ENCODE measurements around the gene TSPEAR. TPM values are rescaled to one million over a fixed set of nuclear protein-coding genes. Genes with fewer than 3 reads are reported as not detected.

The TSPEAR gene
- total and polyA plus RNA-seq, 9 of the 15 experiments (the other 6 are each of a cell fraction or from before 2014, with no cell fraction given), result not detected

DNA sequence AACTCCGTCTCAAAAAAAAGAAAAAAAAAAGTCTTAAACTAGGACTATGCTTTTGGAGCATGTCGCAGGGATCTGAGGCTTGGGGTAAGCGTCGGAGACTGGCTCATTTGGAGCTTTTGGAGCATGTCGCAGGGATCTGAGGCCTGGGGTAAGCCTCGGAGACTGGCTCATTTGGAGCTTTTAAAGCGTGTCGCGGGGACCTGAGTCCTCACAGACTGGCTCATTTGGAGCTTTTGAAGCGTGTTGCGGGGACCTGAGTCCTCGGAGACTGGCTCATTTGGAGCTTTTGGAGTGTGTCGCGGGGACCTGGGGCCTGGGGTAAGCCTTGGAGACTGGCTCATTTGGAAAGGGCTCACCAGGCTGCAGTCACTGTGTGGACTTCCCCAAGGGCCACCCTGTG, 13.6 kb upstream of the TSPEAR start:
- Histone ChIP-seq H3K27me3 (ENCODE audit: control insufficient read depth in 2 of 2, insufficient read depth in 2 of 2, low read length in 2 of 2) (peaks cover 57 to 68% of the 10 kb centered on the region in 2 experiments; a peak in 4 of 5 replicates), H3K9me3 (replicated peaks; ENCODE audit: control insufficient read depth, insufficient read depth, low read depth, low read length) (no peaks in the 10 kb centered on the region), H3K4me3 (no peak overlapping the region), H3K4me1 (replicated peaks in 1 of 2; ENCODE audit: control insufficient read depth in 2 of 2, insufficient read depth in 2 of 2, low read length in 2 of 2) (peaks cover 0 to 15% of the 10 kb centered on the region in 2 experiments; a peak in 2 of 5 replicates), H3K79me2 (ENCODE audit: control insufficient read depth, insufficient read depth, low read length) (no peaks in the 10 kb centered on the region), H3K27ac (ENCODE audit: extremely low read depth, low read depth, low read length) (no peak overlapping the region), H3K36me3 (ENCODE audit: control insufficient read depth, insufficient read depth, low read length) (no peaks in the 10 kb centered on the region), H3K9me1 (ENCODE audit: control insufficient read depth, insufficient read depth, low read length) (no peaks in the 10 kb centered on the region), H3K9ac (ENCODE audit: insufficient read depth in 1 of 2, low read depth in 2 of 2, low read length in 2 of 2) (no peak overlapping the region), H2AFZ (ENCODE audit: low read depth, low read length) (no peak overlapping the region), H3K4me2 (ENCODE audit: insufficient read depth, low read length) (no peak overlapping the region), H4K20me1 (replicated peaks; ENCODE audit: control insufficient read depth, insufficient read depth, low read length) (peaks cover 8% of the 10 kb centered on the region; the same call in 1 of the 2 replicates)
- in situ Hi-C loops (cut with MboI), result no loop called here
- ATAC-seq (no peak), FAIRE-seq (no peak), DNase-seq (ENCODE audit: extremely low read depth in 1 of 4, low spot score in 3 of 4) (no peak)
- ChIA-PET CTCF (ENCODE audit: low intra/inter-chr PET ratio) (no interaction called here), POLR2A (interaction anchor here (0.6 to 1.0 kb wide), 2 partner anchors 17 to 381 kb away, joined by 3 to 4 read pairs; no protein-coding TSS in a partner anchor)
- TF ChIP-seq ZNF23 (CRISPR knock-in tag; IDR thresholded peaks at IDR 0.05), result no peak
- TF ChIP-seq ZNF347 (CRISPR knock-in tag; IDR thresholded peaks at IDR 0.05; ENCODE audit: low read depth), result no peak
- TF ChIP-seq ZNF3 (CRISPR knock-in tag; IDR thresholded peaks at IDR 0.05), result no peak
- no peak for TF ChIP-seq RNF2 (IDR thresholded peaks at IDR 0.05)
- intact Hi-C loops (cut with micrococcal nuclease), result no loop called here
- WGBS (ENCODE audit: insufficient coverage, low coverage, missing lambda C conversion rate), result 5% methylated on average over 14 of the region's 14 CpGs
- no TSS peak for BruUV-seq (replicated peaks)

DNA sequence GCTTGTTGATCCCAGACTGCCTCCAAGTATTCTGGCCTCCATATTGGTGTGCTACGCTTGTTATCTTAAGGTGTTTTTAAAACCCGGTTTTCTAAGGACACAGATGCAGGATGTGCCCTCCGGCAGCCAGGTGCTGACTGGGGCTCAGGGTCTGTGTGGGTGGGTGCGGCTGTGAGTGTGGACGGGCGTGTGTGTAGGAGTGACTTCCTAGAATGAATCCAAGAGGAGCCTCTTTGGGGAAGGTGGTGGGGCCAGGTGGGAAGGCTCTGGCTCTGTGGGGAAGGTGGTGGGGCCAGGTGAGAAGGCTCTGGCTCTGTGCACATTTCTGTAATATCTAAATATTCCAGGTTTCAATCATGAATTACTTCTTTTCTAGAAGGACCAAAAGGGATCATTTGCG, 12.8 kb upstream of the TSPEAR start:
- no TSS peak for BruUV-seq (replicated peaks)
- intact Hi-C loops (cut with micrococcal nuclease) (no loop called here), in situ Hi-C loops (cut with MboI) (no loop called here)
- no peak overlapping the region for H3K4me2 ChIP-seq (ENCODE audit: insufficient read depth, low read length)
- FAIRE-seq (no peak), DNase-seq (ENCODE audit: extremely low read depth in 1 of 4, low spot score in 3 of 4) (no peak), ATAC-seq (no peak)
- no peaks in the 10 kb centered on the region for H3K9me3 ChIP-seq (replicated peaks; ENCODE audit: control insufficient read depth, insufficient read depth, low read depth, low read length)
- H3K9me1 ChIP-seq (ENCODE audit: control insufficient read depth, insufficient read depth, low read length), result no peaks in the 10 kb centered on the region
- H3K4me1 ChIP-seq (replicated peaks in 1 of 2; ENCODE audit: control insufficient read depth in 2 of 2, insufficient read depth in 2 of 2, low read length in 2 of 2), result peaks cover 0 to 10% of the 10 kb centered on the region in 2 experiments; a peak in 2 of 5 replicates
- H3K4me3 ChIP-seq, result no peak overlapping the region
- peaks cover 49 to 61% of the 10 kb centered on the region in 2 experiments; a peak in 4 of 5 replicates for H3K27me3 ChIP-seq (ENCODE audit: control insufficient read depth in 2 of 2, insufficient read depth in 2 of 2, low read length in 2 of 2)
- no peak overlapping the region for H3K9ac ChIP-seq (ENCODE audit: insufficient read depth in 1 of 2, low read depth in 2 of 2, low read length in 2 of 2)
- POLR2A ChIA-PET, result interaction anchor here (1.0 kb wide), 1 partner anchor 18 kb away, joined by 3 read pairs; no protein-coding TSS in a partner anchor
- no peak overlapping the region for H3K27ac ChIP-seq (ENCODE audit: extremely low read depth, low read depth, low read length)
- no peaks in the 10 kb centered on the region for H3K36me3 ChIP-seq (ENCODE audit: control insufficient read depth, insufficient read depth, low read length)
- H4K20me1 ChIP-seq (replicated peaks; ENCODE audit: control insufficient read depth, insufficient read depth, low read length), result peaks cover 8% of the 10 kb centered on the region; the same call in 1 of the 2 replicates
- no peak overlapping the region for H2AFZ ChIP-seq (ENCODE audit: low read depth, low read length)
- WGBS (ENCODE audit: insufficient coverage, low coverage, missing lambda C conversion rate), result 3% methylated on average over 7 of the region's 7 CpGs
- CTCF ChIA-PET (ENCODE audit: low intra/inter-chr PET ratio), result no interaction called here
- H3K79me2 ChIP-seq (ENCODE audit: control insufficient read depth, insufficient read depth, low read length), result no peaks in the 10 kb centered on the region
- TF ChIP-seq ZNF3 (CRISPR knock-in tag; IDR thresholded peaks at IDR 0.05), result no peak
- TF ChIP-seq, protein P1, sequence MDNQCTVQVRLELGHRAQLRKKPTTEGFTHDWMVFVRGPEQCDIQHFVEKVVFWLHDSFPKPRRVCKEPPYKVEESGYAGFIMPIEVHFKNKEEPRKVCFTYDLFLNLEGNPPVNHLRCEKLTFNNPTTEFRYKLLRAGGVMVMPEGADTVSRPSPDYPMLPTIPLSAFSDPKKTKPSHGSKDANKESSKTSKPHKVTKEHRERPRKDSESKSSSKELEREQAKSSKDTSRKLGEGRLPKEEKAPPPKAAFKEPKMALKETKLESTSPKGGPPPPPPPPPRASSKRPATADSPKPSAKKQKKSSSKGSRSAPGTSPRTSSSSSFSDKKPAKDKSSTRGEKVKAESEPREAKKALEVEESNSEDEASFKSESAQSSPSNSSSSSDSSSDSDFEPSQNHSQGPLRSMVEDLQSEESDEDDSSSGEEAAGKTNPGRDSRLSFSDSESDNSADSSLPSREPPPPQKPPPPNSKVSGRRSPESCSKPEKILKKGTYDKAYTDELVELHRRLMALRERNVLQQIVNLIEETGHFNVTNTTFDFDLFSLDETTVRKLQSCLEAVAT (IDR thresholded peaks at IDR 0.05), result no peak
- TF ChIP-seq, protein P2, sequence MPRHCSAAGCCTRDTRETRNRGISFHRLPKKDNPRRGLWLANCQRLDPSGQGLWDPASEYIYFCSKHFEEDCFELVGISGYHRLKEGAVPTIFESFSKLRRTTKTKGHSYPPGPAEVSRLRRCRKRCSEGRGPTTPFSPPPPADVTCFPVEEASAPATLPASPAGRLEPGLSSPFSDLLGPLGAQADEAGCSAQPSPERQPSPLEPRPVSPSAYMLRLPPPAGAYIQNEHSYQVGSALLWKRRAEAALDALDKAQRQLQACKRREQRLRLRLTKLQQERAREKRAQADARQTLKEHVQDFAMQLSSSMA (CRISPR knock-in tag; IDR thresholded peaks at IDR 0.05), result no peak
- no peak for TF ChIP-seq HCFC1 (IDR thresholded peaks at IDR 0.05; ENCODE audit: low read depth, low read length)
- TF ChIP-seq, protein P3, sequence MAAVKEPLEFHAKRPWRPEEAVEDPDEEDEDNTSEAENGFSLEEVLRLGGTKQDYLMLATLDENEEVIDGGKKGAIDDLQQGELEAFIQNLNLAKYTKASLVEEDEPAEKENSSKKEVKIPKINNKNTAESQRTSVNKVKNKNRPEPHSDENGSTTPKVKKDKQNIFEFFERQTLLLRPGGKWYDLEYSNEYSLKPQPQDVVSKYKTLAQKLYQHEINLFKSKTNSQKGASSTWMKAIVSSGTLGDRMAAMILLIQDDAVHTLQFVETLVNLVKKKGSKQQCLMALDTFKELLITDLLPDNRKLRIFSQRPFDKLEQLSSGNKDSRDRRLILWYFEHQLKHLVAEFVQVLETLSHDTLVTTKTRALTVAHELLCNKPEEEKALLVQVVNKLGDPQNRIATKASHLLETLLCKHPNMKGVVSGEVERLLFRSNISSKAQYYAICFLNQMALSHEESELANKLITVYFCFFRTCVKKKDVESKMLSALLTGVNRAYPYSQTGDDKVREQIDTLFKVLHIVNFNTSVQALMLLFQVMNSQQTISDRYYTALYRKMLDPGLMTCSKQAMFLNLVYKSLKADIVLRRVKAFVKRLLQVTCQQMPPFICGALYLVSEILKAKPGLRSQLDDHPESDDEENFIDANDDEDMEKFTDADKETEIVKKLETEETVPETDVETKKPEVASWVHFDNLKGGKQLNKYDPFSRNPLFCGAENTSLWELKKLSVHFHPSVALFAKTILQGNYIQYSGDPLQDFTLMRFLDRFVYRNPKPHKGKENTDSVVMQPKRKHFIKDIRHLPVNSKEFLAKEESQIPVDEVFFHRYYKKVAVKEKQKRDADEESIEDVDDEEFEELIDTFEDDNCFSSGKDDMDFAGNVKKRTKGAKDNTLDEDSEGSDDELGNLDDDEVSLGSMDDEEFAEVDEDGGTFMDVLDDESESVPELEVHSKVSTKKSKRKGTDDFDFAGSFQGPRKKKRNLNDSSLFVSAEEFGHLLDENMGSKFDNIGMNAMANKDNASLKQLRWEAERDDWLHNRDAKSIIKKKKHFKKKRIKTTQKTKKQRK (IDR thresholded peaks at IDR 0.05; ENCODE audit: borderline replicate concordance, low read depth, low read length), result no peak
- no peak for TF ChIP-seq RCOR1 (IDR thresholded peaks at IDR 0.05; ENCODE audit: borderline replicate concordance in 1 of 2, low read depth in 2 of 2, low read length in 2 of 2)
- TF ChIP-seq L3MBTL2 (IDR thresholded peaks at IDR 0.05), result no peak
